ENCODE measurements around the gene PPP1R12C. TPM values are rescaled to one million over a fixed set of nuclear protein-coding genes. Genes with fewer than 3 reads are reported as not detected.
"Not testable (repeated sequence)": the region's sequence is repeated elsewhere in the genome, so short reads cannot be mapped to it uniquely, and the experiment has no call there.

PPP1R12C gene
- 77.4 and 81.7 TPM in 2 replicates for total RNA-seq (2014; rRNA removed; shearing (Covaris generic))

DNA sequence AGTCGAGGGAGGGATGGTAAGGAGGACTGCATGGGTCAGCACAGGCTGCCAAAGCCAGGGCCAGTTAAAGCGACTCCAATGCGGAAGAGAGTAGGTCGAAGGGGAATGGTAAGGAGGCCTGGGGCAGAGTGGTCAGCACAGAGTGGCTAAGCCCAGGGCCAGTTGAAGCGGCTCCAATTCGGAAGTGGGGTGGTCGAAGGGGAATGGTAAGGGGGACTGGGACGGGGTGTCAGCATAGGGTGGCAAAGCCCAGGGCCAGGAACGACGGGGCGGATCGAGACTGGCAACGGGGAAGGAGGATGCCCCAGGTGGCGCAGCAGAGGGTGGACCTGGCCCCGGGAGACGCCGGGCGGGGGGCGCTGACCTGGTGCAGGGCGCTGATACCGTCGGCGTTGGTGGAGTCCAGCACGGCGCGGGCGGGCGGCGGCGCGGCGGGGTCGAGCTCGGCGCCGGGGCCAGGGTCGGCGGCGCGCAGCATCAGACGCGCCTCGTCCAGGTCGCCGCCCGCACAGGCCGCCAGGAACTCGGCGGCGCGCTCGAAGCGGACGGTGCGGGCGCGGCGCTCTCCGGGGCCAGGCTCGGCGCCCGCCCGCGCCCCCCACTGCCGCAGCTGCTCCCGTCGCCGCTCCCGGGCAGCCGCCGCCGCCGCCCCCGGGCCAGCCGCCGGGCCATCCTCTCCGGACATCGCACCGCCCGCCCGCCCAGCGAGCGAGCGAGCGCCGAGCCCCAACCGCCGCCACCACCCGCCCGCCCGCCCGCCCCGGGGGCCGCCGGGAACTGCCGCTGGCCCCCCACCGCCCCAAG, at the start of gene PPP1R12C:
PPP1R12C (minus strand) TSS at position 779 of the 804 bp plus-strand sequence; CDS start at position 685, 94 bp downstream.
- in situ Hi-C loops (cut with HindIII; ENCODE audit: low sequenced_read_pairs) = loop anchor here (10.0 kb wide), 1 partner anchor 58 kb away; no protein-coding TSS in a partner anchor
- DNase-seq (ENCODE audit: low spot score) = peak; percentile 18

DNA sequence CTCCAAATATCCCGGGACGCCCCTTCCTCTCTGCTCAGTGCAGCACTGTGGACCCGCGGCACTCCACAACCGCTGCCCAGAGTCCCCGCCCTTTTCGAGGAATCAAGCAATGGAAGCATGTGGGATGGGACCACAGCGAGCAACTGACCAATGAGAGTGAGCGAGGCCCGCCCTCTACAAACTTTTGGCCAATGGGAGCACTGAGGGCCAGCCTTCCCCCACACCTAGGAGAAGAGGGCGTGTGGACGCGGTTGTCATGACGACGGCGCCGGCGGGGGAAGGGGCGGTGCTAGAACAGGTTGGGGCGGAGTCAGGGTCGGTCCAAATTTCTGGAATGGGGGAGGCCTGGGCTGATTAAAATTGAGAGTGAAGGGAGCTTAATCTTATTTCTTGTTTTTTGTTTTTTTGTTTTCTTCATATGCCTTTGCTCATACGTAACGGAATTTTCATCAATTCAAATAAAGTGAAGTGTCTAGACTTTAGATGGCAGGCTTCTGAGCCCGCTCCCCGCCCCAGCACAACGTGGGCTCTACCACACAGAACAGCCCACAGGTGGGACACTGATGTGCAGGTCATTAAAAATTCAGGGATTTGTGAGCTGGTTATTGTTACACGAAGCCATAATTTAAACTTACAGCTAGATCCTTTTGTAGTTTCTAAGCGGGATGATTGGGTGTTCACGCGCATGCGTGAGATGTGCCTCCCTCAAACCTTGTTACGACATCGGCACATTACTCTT, 49.3 kb upstream of the PPP1R12C start, which contains the start of gene DNAAF3:
DNAAF3 (minus strand) TSS at position 84 of the 739 bp plus-strand sequence. CDS start 200 bp downstream, outside the sequence.
- in situ Hi-C loops (cut with HindIII; ENCODE audit: low sequenced_read_pairs) = no loop called here

GRCh38 chr19:55165952-55166529, 48.6 kb upstream of the PPP1R12C start:
- in situ Hi-C loops (cut with HindIII; ENCODE audit: low sequenced_read_pairs) = no loop called here
- peak; percentile 60 for DNase-seq (ENCODE audit: low spot score)

More for the DNA sequence above, 49.3 kb upstream of the PPP1R12C start, which contains the start of gene DNAAF3:
- peak; percentile 79 for DNase-seq (ENCODE audit: low spot score)

DNA sequence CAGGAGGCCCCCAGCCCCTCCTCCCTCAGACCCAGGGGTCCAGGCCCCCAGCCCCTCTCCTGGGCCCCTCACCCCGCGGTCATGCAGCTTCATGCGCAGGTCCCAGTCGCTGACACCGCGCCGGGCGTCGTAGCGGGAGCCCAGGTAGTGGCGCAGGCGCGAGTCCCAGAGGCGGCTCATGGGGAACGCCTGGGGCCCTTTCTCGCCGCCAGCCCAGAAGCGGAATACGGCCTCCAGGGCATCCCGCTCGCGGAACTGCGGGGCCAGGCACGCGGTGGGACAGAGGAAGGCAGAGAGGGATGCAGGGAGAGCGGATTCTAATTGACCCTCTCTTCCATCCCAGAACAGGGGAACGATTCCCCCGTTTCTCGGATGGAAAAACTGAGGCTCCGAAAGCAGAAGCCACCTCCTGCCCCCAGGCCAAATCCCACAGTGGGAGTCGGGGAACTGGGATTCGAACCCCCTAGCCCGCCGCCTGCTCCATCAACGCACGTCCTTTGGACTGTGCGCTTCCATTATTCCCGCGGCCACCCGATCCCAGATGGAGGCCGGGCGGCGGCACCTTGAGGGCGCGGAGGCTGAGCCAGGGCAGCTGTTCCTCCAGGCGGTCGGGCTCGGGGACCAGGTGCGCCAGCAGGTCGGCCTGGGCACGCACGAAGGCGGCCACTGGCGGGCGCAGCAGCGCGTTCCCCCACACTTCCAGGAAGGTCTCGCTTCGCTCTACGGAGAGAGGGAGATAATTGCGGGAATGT, 44.3 kb upstream of the PPP1R12C start:
- no peak for DNase-seq (ENCODE audit: low spot score)
- in situ Hi-C loops (cut with HindIII; ENCODE audit: low sequenced_read_pairs) = no loop called here

- in situ Hi-C loops (cut with HindIII; ENCODE audit: low sequenced_read_pairs) = no loop called here
- no peak for DNase-seq (ENCODE audit: low spot score)
Observed at GRCh38 chr19:55160986-55161365, 43.5 kb upstream of the PPP1R12C start.

- DNase-seq (ENCODE audit: low spot score) = peak; percentile 58
- in situ Hi-C loops (cut with HindIII; ENCODE audit: low sequenced_read_pairs) = no loop called here
Observed at GRCh38 chr19:55160128-55160985, 42.9 kb upstream of the PPP1R12C start.

- in situ Hi-C loops (cut with HindIII; ENCODE audit: low sequenced_read_pairs) = no loop called here
- DNase-seq (ENCODE audit: low spot score) = no peak
Observed at GRCh38 chr19:55158848-55159749, 41.7 kb upstream of the PPP1R12C start.

- in situ Hi-C loops (cut with HindIII; ENCODE audit: low sequenced_read_pairs) = no loop called here
- no peak for DNase-seq (ENCODE audit: low spot score)
Observed at GRCh38 chr19:55158423-55158822, 41.0 kb upstream of the PPP1R12C start.

- in situ Hi-C loops (cut with HindIII; ENCODE audit: low sequenced_read_pairs) = no loop called here
Observed at GRCh38 chr19:55157064-55157908, 39.8 kb upstream of the PPP1R12C start, which contains the start of gene TNNI3. TSS of gene TNNI3 (minus strand) at chr19:55157732. CDS start at chr19:55157589, 143 bp downstream.

GRCh38 chr19:55156202-55157063, 39.0 kb upstream of the PPP1R12C start:
- in situ Hi-C loops (cut with HindIII; ENCODE audit: low sequenced_read_pairs) = no loop called here
- peak; percentile 45 for DNase-seq (ENCODE audit: low spot score)

More at GRCh38 chr19:55157064-55157908, 39.8 kb upstream of the PPP1R12C start, which contains the start of gene TNNI3:
- no peak for DNase-seq (ENCODE audit: low spot score)

- DNase-seq (ENCODE audit: low spot score); in situ Hi-C loops (cut with HindIII; ENCODE audit: low sequenced_read_pairs): not testable (repeated sequence)
Observed at GRCh38 chr19:55155784-55156183, 38.3 kb upstream of the PPP1R12C start.

- in situ Hi-C loops (cut with HindIII; ENCODE audit: low sequenced_read_pairs) = no loop called here
- no peak for DNase-seq (ENCODE audit: low spot score)
Observed at GRCh38 chr19:55153652-55154264, 36.3 kb upstream of the PPP1R12C start.

DNA sequence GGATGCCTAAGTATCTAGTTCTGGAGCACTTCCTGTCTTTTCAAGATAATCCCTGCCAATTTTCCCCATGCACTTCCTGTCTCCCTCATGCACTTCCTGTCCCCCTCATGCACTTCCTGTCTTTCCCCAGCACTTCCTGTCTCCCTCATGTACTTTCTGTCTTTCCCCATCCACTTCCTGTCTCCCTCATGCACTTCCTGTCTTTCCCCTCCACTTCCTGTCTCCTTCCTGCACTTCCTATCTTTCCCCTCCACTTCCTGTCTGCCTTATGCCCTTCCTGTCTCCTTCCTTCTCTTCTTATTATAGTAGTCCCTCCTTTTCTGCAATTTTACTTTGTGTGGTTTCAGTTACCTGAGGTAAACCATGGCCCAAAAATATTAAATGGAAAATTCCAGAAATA, 34.6 kb upstream of the PPP1R12C start:
- DNase-seq (ENCODE audit: low spot score) = no peak
- in situ Hi-C loops (cut with HindIII; ENCODE audit: low sequenced_read_pairs) = no loop called here

DNA sequence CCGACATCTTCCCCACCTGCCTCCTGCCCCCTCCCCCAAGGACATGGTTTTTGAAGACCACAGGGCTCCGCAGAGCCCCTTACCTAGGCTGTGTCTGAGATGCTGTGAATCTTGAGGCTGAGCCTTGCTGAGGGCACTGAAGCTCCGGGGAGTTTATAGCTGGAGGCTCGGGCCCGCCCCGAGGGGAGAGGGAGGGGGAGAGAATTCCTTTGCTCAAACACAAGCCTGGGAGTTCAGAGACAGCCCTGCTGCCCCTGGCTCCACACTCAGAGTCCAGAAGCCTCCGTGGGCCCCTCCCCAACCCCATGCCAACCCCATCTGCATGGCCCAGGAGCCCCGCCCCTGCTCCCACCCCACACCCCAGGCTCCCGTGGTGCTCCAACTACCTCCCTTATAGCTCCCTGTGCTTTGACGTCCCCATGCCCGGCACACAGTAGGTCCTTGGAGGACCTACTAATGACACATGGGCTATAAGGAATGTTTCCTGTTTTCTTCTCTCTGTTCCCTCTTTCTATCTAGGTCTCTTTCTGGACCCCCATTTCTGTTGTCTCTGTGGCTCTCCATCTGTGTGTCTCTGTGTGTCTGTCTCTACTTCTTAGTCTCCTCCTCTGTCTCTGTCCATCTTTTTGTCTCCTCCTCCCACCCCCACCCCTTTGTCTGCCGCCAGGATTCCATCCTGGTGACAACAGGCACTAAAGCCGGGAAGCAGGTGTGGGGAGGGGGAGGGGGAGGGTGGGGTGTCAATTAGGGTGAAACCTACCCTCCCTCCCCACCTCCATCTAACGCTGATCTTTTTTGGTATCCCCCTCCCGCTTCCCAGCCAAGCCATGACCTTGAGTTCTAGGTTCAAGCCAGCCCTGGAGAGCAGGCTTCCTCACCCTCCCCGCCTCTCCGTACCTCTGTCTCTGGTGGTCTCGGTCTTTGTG, 31.9 kb upstream of the PPP1R12C start, which contains the start of gene TNNT1:
TNNT1 (minus strand) TSS at position 129 of the 926 bp plus-strand sequence. CDS start 2,049 bp downstream, outside the sequence.
- no peak for DNase-seq (ENCODE audit: low spot score)
- in situ Hi-C loops (cut with HindIII; ENCODE audit: low sequenced_read_pairs) = no loop called here

Measured in G401 (cell line).